Kidney (tissue), 14 donors: Measurements from ENCODE around the gene OBSCN. TPM values are rescaled to one million over a fixed set of nuclear protein-coding genes. Genes with fewer than 3 reads are reported as not detected.

Source experiments
- DNase-seq, 5 donors: peaks; one replicate each; pipeline ENCODE4 v3.0.0-alpha.2; 2013 to 2020
- FAIRE-seq: peaks from 2 replicates; lab custom pipeline; 2012; peaks lifted over from hg19 to GRCh38; lab: Jason Lieb, UNC
- H3K27ac ChIP-seq, 2 donors: one replicate each; pipeline ENCODE4 v1.7.0; 2013; ENCODE audit warnings: low read depth in 2 of 2, low read length in 2 of 2, inconsistent platforms in 1 of 2
- H3K27me3 ChIP-seq: one replicate; pipeline ENCODE4 v1.7.1; 2013; ENCODE audit warnings: low read length, inconsistent platforms; ENCODE audit not compliant: control insufficient read depth, insufficient read depth
- H3K36me3 ChIP-seq, 3 donors: one replicate each; pipeline versions ENCODE4 v1.7.0 to v1.7.1; 2013; ENCODE audit warnings: low read length in 3 of 3, control low read depth in 1 of 3, inconsistent platforms in 1 of 3; ENCODE audit not compliant: insufficient read depth in 3 of 3, control insufficient read depth in 2 of 3
- H3K4me1 ChIP-seq, 3 donors: one replicate each; pipeline versions ENCODE4 v1.7.0 to v1.7.1; 2013; ENCODE audit warnings: low read length in 3 of 3, inconsistent platforms in 1 of 3, low read depth in 1 of 3; ENCODE audit not compliant: control insufficient read depth in 2 of 3, insufficient read depth in 2 of 3
- H3K4me3 ChIP-seq, 3 donors: one replicate each; pipeline versions ENCODE4 v1.7.0 to v1.8.1; 2013; ENCODE audit warnings: low read length in 3 of 3, control low read depth in 1 of 3, inconsistent platforms in 1 of 3
- H3K9ac ChIP-seq, 3 donors: one replicate each; pipeline versions ENCODE4 v1.7.0 to v1.7.1; 2013; ENCODE audit warnings: low read length in 3 of 3, control low read depth in 1 of 3, inconsistent platforms in 1 of 3
- H3K9me3 ChIP-seq, 3 donors: one replicate each; pipeline versions ENCODE4 v1.7.0 to v1.7.1; 2013; ENCODE audit warnings: low read length in 3 of 3, control low read depth in 1 of 3, inconsistent platforms in 1 of 3; ENCODE audit not compliant: control insufficient read depth in 2 of 3, insufficient read depth in 1 of 3
- CTCF ChIP-seq: IDR thresholded peaks from 3 replicates; pipeline ENCODE4 v1.5.1; 2012; ENCODE audit warnings: mild to moderate bottlenecking, moderate library complexity, borderline replicate concordance; ENCODE audit not compliant: insufficient read depth; ENCODE audit errors: extremely low read depth
- intact Hi-C: fragments of 100-400 bp; cut with DNase I; formaldehyde crosslinking; loops from one replicate; pipeline ENCODE4 v1.11.1; 2022
- polyA plus RNA-seq: library from polyadenylated mRNA; stranded (reverse); fragments of 350-450 nt; fragmentation: Illumina TruSeq; extraction: RNeasy Lipid Tissue Mini Kit (QIAGEN cat#74804); gene quantifications from one replicate; pipeline ENCODE4 v1.2.3, GENCODE V29; 2014; ENCODE audit warnings: low read depth, low replicate concordance; ENCODE audit not compliant: insufficient read depth
- total RNA-seq: library from RNA; stranded (reverse); fragmentation: NEBNext Ultra II Directional; extraction: Animal tissue kit (Norgen Biotek cat#: 25700); gene quantifications from one replicate; pipeline ENCODE4 v1.2.1, GENCODE V29; 2021
- donor health status: control.
- donor health status: control.
- donor health status: control.
- donor health status: control.
- donor health status: control.
- donor health status: DM: yes; HTN: yes; CAD: no.
- donor health status: Normal renal cell carcinoma (clear cell type).

The OBSCN gene
- total and polyA plus RNA-seq, 2 donors from 2014 or later = 14.5 to 30.0 TPM

- Histone ChIP-seq H3K36me3 (no peaks in the 10 kb centered on the region), H3K4me3 (peak overlapping the region; percentile 50 to 63 (median 56)), H3K27ac (no peak overlapping the region), H3K9me3 (no peaks in the 10 kb centered on the region), H3K27me3 (no peaks in the 10 kb centered on the region), H3K4me1 (peaks cover 0 to 7% (median 7%) of the 10 kb centered on the region in 3 donors), H3K9ac (peak overlapping the region in 1 of 3 donors; percentile 65)
- no peak for TF ChIP-seq CTCF
- DNase-seq (peak in 1 of 5 donors; percentile 35), FAIRE-seq (no peak)
- intact Hi-C loops = no loop called here
These were observed 68.5 kb downstream of the OBSCN start for GRCh38 chr1:228276174-228276831.

GRCh38 chr1:228276901-228277490 lies 69.2 kb downstream of the OBSCN start:
- Histone ChIP-seq H3K4me1 (peaks cover 0 to 7% (median 7%) of the 10 kb centered on the region in 3 donors), H3K9me3 (no peaks in the 10 kb centered on the region), H3K9ac (no peak overlapping the region), H3K27ac (no peak overlapping the region), H3K4me3 (no peak overlapping the region), H3K36me3 (no peaks in the 10 kb centered on the region), H3K27me3 (no peaks in the 10 kb centered on the region)
- DNase-seq (peak in 2 of 5 donors; percentile 5 to 74), FAIRE-seq (no peak)
- no peak for TF ChIP-seq CTCF
- intact Hi-C loops = no loop called here

GRCh38 chr1:228277491-228278431 lies 69.9 kb downstream of the OBSCN start:
- H3K27me3 ChIP-seq = no peaks in the 10 kb centered on the region
- intact Hi-C loops = no loop called here
- H3K4me3 ChIP-seq = no peak overlapping the region
- no peaks in the 10 kb centered on the region for H3K36me3 ChIP-seq
- H3K27ac ChIP-seq = no peak overlapping the region
- TF ChIP-seq CTCF = no peak
- FAIRE-seq = no peak
- no peak overlapping the region for H3K9ac ChIP-seq
- no peaks in the 10 kb centered on the region for H3K9me3 ChIP-seq
- peaks cover 0 to 7% (median 7%) of the 10 kb centered on the region in 3 donors for H3K4me1 ChIP-seq
- DNase-seq = peak in 1 of 5 donors; percentile 73
